Cardiac septum (tissue), 1 donor: ENCODE results near the gene HOXC12. TPM values are rescaled to one million over a fixed set of nuclear protein-coding genes. Genes with fewer than 3 reads are reported as not detected.

Experiments
- DNase-seq: peaks from one replicate; pipeline ENCODE4 v3.0.0-alpha.2; 2020; ENCODE audit warnings: low spot score
- intact Hi-C: fragments of 100-400 bp; cut with DNase I; formaldehyde crosslinking; loops from one replicate; pipeline ENCODE4 v1.14.0; 2022
- total RNA-seq: library from RNA; stranded (reverse); fragmentation: NEBNext Ultra II Directional; extraction: Animal tissue kit (Norgen Biotek cat#: 25700); gene quantifications from one replicate; pipeline ENCODE4 v1.2.1, GENCODE V29; 2021
- donor health status: DM: no; HTN: no; CAD: no.

Gene HOXC12
- total RNA-seq, 1 donor from 2014 or later: not detected

GRCh38 chr12:53953831-53954693, 641 bp upstream of the HOXC12 start:
- DNase-seq: no peak
- intact Hi-C loops: no loop called here

- intact Hi-C loops: no loop called here
- no peak for DNase-seq
Observed at GRCh38 chr12:53955036-53955775, 503 bp downstream of the HOXC12 start.

DNA sequence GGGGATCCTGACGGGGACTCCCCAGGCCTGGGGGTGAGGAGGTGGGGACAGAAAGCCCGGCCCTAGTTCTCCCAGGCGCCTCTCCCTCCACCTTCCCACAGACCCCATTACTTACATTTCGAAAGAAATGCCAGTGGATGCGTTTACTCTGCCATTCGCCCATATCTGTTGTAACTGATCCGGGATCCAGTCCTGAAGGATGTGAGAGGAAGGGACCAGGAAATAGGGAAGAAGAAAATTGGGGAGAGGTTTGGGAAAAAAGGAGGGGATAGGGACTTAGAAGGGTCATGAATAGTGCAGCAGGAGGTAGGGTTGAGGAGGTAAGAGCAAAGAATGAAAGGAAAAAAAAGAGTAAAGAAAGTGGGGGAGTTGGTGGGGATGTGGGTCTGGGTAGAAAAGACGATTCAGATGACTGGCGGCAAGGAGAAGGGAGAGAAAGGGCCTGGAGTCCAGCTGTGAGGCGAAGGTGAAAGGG, 1.1 kb downstream of the HOXC12 start:
- intact Hi-C loops: no loop called here
- no peak for DNase-seq

- no peak for DNase-seq
- intact Hi-C loops: no loop called here
Observed at GRCh38 chr12:53956251-53956887, 1.7 kb downstream of the HOXC12 start.

DNA sequence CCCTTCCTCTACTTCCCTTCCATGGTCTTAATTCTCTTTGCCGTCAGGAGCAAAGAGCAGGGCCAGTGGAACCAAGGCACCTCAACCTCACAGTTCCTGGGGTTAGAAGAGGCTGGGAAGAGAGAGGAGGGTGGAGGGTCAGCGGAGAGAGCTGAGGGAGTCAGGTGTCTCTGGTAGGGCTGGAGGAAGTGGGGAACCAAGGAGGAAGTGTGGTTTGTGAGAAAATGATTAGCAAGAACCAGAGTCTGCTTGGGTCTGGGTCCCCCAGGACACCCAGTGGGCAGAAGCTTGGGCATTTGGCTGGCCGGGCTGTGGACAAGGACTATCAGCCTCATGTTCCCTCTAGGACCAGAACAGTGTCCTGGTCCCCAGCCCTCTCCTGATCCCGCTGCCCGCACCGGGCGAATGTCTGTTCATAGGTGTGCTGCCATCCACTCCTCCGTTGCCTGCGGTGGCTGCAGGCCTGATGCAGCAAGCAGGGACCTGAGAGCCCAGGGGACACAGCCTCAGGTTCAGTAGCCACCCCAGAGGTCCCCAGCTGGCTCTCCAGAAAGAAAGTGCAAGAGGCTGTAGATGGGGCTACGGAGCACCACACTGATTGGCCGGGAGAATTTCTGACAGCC, 2.3 kb downstream of the HOXC12 start:
- DNase-seq: no peak
- intact Hi-C loops: no loop called here

GRCh38 chr12:53958128-53958527, 3.4 kb downstream of the HOXC12 start:
- intact Hi-C loops: no loop called here
- DNase-seq: no peak

DNA sequence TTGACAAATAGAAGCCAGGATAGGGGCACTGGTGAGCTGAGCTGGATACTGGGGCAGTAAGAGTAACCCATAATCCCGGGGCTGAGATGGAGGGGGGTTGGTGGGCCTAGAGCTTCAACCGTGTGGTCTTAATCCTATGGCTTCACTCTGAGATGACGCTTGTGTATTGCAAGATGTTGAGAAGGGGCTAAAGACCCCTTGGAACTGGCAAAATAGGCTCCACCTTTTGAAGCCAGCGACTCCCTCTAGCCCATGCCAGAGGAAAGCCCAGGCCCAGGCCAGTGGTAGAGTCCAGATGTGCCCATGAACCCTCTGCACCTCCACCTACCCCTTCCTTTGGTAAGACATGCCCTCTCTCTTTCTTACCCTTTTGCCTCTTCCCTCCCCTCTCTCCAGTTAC, 4.6 kb downstream of the HOXC12 start:
- intact Hi-C loops: no loop called here

GRCh38 chr12:53960187-53961024, 5.7 kb downstream of the HOXC12 start:
- intact Hi-C loops: no loop called here
- DNase-seq: peak; percentile 53

More for the DNA sequence above, 4.6 kb downstream of the HOXC12 start:
- no peak for DNase-seq

GRCh38 chr12:53961025-53961761, 6.5 kb downstream of the HOXC12 start:
- intact Hi-C loops: no loop called here
- peak; percentile 69 for DNase-seq

DNA sequence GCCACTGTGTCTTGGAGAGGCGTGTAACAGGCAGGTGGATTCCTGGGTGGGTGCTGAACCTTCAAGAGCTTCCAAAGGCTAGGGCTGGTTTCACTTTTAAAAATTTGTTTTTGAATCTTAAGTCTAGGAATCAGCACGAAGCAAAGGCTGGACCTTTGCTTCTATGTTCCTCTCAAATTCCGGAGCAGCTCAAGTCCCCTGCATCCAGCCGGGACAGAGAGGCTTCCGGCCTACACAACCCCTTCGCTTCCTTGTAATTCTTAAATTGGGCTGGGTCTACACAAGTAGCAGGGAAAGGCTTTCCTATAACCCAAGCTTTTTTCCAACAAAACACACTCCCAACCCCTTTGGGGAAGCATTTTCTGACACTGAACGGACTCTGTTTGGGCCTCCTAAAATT, 8.3 kb downstream of the HOXC12 start:
- intact Hi-C loops: no loop called here
- no peak for DNase-seq

GRCh38 chr12:53963434-53964314, 9.0 kb downstream of the HOXC12 start:
- no peak for DNase-seq
- intact Hi-C loops: no loop called here

- no peak for DNase-seq
- intact Hi-C loops: no loop called here
Observed at GRCh38 chr12:53964315-53964713, 9.6 kb downstream of the HOXC12 start.

DNA sequence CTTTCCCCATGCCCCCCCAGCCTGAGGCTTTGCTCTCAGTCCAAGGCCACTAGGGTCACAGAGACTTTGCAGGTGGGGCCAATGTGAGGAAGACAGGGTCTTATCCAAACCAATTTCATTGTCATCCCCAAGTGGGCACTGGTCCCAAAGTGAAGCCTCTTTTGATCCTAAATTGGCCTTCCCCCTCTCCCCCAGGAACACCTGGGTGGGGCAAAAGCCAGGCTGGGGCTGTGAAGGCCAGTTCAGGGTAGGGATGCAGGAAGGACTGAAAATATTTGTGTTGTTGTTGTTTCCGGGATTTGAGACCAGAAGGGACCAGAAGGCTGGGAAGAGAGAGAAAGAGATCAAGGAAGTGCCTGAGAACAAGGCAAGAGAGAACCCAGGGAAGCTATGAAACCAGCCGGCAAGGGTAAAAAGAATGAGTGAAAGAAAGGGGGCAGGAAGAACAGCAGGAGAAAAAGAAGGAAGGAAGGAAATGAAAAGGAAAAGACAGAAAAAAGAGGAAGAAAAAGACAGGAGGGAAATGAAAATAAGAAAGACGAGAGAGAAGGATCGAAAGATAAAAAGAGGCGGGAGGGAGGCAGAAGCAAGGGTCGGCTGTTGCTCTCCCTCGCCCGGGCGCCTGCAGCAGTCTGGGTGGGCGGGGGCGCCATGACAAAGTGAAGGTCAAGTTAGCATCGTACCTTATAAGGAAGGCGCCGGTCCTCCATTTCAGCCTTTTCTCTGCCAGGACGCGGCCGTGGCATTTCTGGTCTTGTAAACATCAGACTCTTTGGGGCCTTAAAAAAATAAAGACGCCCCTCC, 10.8 kb downstream of the HOXC12 start:
- intact Hi-C loops: no loop called here

DNA sequence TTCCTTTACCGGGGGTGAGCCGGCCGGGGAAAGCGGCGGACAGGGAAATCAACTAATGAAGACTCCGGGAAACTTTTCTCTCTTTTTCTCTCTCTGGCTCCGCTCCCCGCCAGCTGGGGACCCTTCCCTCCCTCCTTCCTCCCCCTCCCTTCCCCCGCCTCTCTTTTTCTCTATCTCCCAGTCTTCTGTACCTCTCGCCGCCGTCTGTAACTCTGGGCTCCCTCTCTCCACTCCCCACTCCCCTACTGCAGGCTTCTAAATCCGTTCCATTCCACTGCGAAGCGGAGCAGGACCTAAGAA, 11.3 kb downstream of the HOXC12 start:
- intact Hi-C loops: no loop called here
- DNase-seq: no peak

More for the DNA sequence above, 10.8 kb downstream of the HOXC12 start:
- DNase-seq: no peak

DNA sequence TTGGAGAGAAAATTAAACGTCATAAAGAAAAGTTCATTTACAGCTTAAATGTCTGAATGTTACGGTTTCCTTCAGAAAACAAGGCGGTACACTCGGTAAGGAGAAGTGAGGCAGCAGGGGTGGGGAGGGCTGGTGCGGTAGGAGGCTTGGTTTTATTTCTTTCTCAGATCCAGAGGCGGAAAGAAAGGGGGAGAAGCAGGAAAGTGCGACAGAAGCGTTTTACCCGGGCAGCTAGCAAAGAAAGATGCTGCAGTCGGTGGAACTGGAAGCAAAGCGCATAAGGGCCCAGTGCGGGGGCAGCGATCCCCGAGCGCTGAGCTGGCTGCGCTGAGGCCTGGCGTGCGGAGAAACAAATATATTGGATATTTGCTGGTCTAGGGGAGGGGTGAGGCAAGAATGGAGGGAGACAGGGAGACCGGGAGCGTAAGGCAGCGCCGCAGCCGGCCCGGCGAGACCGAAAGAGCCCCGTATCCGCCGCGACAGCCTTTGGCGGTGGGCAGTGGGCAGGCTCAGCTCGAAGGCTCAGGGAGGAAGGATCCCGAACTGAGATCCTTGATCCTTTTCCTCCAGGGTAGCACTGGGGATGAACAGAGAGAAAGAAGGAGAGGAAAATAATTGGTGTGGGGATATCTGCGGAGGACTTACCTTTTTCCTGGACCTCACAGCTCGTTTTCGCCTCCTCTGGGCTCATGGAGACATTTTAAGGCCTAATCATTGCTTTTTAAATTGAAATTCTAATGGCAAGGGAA, 11.9 kb downstream of the HOXC12 start:
- DNase-seq: no peak

GRCh38 chr12:53967421-53967925, 12.8 kb downstream of the HOXC12 start:
- intact Hi-C loops: no loop called here
- no peak for DNase-seq

More for the DNA sequence above, 11.9 kb downstream of the HOXC12 start:
- intact Hi-C loops: no loop called here
